ENCODE results near the gene SFT2D2. TPM values are rescaled to one million over a fixed set of nuclear protein-coding genes. Genes with fewer than 3 reads are reported as not detected.

SFT2D2 gene
- total RNA-seq, 6 experiments from 2014 or later: 54.7 to 62.2 (median 57.8) TPM

DNA sequence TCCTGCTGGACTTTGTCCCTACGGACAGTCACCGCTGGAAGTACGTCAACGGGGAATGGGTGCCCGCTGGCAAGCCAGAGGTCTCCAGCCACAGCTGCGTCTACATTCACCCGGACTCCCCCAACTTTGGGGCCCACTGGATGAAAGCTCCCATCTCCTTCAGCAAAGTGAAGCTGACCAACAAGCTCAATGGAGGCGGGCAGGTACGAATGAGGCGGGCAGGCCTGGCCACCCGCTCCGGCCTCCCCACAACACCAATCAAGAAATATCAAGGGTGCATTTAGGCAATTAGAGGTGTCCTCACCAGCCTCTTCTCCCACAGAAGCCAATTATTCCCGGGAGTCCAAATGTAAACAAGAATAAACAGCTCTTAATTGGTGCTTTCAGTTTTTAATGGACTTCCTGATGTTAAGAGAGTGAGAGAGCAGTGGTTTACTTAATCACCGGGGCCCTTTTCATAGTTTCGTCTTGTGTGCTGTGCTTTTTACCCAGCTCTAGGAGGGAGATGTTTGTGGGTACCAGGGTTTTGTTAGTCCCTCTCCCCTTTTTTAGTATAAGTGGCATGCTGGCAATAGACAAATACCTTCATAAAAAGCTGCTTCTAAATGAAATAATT is 65.5 kb downstream of the SFT2D2 start:
- H3K27ac Mint-ChIP-seq: no peak overlapping the region

GRCh38 chr1:168293356-168293755 is 67.6 kb downstream of the SFT2D2 start:
- Mint-ChIP-seq H3K27ac (no peak overlapping the region), H3K9me3 (no peaks in the 10 kb centered on the region)
- no peak for TF ChIP-seq CTCF (IDR thresholded peaks at IDR 0.05)

More for the DNA sequence above, 65.5 kb downstream of the SFT2D2 start:
- no peak overlapping the region for H3K4me3 Mint-ChIP-seq
- DNase-seq: no peak
- peaks cover 21% of the 10 kb centered on the region for H3K4me1 Mint-ChIP-seq (ENCODE audit: low read depth)
- H3K27me3 Mint-ChIP-seq (ENCODE audit: insufficient read depth): peaks cover 1% of the 10 kb centered on the region; the same call in 1 of the 2 replicates
- TF ChIP-seq CTCF (IDR thresholded peaks at IDR 0.05): no peak
- no peaks in the 10 kb centered on the region for H3K9me3 Mint-ChIP-seq
- H3K36me3 Mint-ChIP-seq (ENCODE audit: low read depth): no peaks in the 10 kb centered on the region

GRCh38 chr1:168295411-168296114 is 69.8 kb downstream of the SFT2D2 start:
- no peak for DNase-seq
- Mint-ChIP-seq H3K9me3 (no peaks in the 10 kb centered on the region), H3K27me3 (ENCODE audit: insufficient read depth) (no peaks in the 10 kb centered on the region), H3K27ac (no peak overlapping the region), H3K4me3 (no peak overlapping the region), H3K4me1 (ENCODE audit: low read depth) (peaks cover 7% of the 10 kb centered on the region), H3K36me3 (ENCODE audit: low read depth) (no peaks in the 10 kb centered on the region)
- no peak for TF ChIP-seq CTCF (IDR thresholded peaks at IDR 0.05)

More at GRCh38 chr1:168293356-168293755, 67.6 kb downstream of the SFT2D2 start:
- peaks cover 1% of the 10 kb centered on the region; the same call in 1 of the 2 replicates for H3K27me3 Mint-ChIP-seq (ENCODE audit: insufficient read depth)
- peaks cover 4% of the 10 kb centered on the region for H3K4me1 Mint-ChIP-seq (ENCODE audit: low read depth)
- H3K4me3 Mint-ChIP-seq: no peak overlapping the region
- no peaks in the 10 kb centered on the region for H3K36me3 Mint-ChIP-seq (ENCODE audit: low read depth)
- DNase-seq: no peak

- DNase-seq: no peak
- TF ChIP-seq CTCF (IDR thresholded peaks at IDR 0.05): no peak
- H3K4me3 Mint-ChIP-seq: no peak overlapping the region
- H3K27me3 Mint-ChIP-seq (ENCODE audit: insufficient read depth): no peaks in the 10 kb centered on the region
- H3K4me1 Mint-ChIP-seq (ENCODE audit: low read depth): peaks cover 23% of the 10 kb centered on the region
- H3K27ac Mint-ChIP-seq: no peak overlapping the region
- H3K36me3 Mint-ChIP-seq (ENCODE audit: low read depth): no peaks in the 10 kb centered on the region
- no peaks in the 10 kb centered on the region for H3K9me3 Mint-ChIP-seq
Observed at GRCh38 chr1:168297019-168297730, 71.4 kb downstream of the SFT2D2 start.

DNA sequence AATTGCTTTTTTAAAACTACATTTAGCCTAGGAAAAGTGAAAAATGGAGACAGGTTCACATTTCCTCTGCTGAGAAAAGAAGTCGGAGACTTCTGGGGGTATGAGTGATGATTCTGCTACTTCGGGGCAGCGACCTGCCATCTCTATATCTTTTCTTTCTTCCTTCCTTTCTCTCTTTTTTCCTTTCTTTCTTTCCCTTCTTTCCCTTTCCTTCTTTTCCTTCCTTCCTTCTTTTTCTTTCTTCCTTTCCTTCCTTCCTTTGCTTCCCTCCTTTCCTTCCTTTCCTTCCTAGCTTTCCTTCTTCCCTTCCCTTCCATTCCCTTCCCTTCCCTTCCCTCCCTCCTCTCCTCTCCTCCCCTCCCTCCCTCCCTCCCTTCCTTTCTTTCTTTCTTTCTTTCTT is 72.6 kb downstream of the SFT2D2 start:
- no peak for DNase-seq
- no peak overlapping the region for H3K4me3 Mint-ChIP-seq
- no peaks in the 10 kb centered on the region; the same call in 1 of the 2 replicates for H3K36me3 Mint-ChIP-seq (ENCODE audit: low read depth)

More for the DNA sequence above, 72.6 kb downstream of the SFT2D2 start:
- TF ChIP-seq CTCF (IDR thresholded peaks at IDR 0.05): no peak
- H3K27ac Mint-ChIP-seq: no peak overlapping the region
- H3K9me3 Mint-ChIP-seq: no peaks in the 10 kb centered on the region
- no peaks in the 10 kb centered on the region for H3K27me3 Mint-ChIP-seq (ENCODE audit: insufficient read depth)
- H3K4me1 Mint-ChIP-seq (ENCODE audit: low read depth): peaks cover 35% of the 10 kb centered on the region

Measured in HFFc6 (cell line).